Uterus (tissue), 2 donors: ENCODE results near the gene MRPL24.

Experiments
- POLR2A ChIP-seq, 2 donors: fragments of 450-650 bp; IDR thresholded peaks; one replicate each; pipeline ENCODE4 v1.6.1; 2016; ENCODE audit warnings: antibody characterized with exemption in 2 of 2, mild to moderate bottlenecking in 1 of 2, moderate library complexity in 1 of 2
- TF ChIP-seq, protein P1 (sequence below), 4 experiments: fragments of 200-600 bp in 2 of 4; fragments of 450-650 bp in 2 of 4; sonication (generic) in 2 of 4; IDR thresholded peaks; one replicate each; pipeline ENCODE4 v1.5.1; 2016 to 2019; ENCODE audit warnings: antibody characterized with exemption in 4 of 4, mild to moderate bottlenecking in 2 of 4, moderate library complexity in 1 of 4

DNA sequence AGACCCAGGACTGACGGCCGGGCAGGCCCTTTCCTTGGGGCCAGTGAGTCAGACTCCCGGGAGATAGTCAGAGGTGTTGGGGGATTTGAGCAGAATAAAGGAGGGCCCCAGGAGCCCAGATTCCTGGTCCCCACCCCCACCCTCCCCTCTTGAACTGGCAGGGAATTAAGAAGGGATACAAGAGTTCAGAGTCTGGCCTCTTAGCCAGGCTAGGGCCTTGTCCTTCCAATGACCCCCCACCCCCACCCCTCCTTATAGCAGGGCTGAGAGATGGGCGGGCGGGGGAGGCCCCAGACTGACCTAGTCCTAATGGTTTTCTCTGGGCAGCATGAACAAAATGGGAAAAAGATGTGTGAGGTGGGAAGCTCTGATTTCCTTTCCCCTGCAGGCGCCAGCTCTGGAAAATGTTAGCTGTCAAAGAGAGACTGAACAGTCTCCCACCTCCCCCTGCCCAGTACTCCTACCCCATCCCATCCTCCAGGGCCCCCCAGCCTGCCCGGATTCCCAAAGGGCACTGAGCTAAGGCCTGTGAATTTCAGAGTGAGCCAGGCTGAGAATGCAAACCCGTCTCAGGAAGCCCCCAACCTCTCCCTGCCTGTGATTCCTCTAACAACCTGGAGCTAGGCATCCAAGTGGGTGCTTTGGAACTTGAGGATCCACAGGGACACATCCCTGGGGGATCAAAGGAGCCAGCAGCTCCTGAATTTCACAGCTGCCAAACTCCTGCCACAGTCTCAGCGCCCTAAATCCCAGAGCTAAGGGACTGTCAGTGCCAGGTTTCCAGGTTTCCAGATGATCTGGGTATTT is 29.7 kb downstream of the MRPL24 start:
- TF ChIP-seq, protein P1, sequence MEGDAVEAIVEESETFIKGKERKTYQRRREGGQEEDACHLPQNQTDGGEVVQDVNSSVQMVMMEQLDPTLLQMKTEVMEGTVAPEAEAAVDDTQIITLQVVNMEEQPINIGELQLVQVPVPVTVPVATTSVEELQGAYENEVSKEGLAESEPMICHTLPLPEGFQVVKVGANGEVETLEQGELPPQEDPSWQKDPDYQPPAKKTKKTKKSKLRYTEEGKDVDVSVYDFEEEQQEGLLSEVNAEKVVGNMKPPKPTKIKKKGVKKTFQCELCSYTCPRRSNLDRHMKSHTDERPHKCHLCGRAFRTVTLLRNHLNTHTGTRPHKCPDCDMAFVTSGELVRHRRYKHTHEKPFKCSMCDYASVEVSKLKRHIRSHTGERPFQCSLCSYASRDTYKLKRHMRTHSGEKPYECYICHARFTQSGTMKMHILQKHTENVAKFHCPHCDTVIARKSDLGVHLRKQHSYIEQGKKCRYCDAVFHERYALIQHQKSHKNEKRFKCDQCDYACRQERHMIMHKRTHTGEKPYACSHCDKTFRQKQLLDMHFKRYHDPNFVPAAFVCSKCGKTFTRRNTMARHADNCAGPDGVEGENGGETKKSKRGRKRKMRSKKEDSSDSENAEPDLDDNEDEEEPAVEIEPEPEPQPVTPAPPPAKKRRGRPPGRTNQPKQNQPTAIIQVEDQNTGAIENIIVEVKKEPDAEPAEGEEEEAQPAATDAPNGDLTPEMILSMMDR (IDR thresholded peaks at IDR 0.05): no peak
- TF ChIP-seq POLR2A (IDR thresholded peaks at IDR 0.05): no peak
